CD14-positive monocyte (primary cell): ENCODE measurements around the gene CEP131. TPM values are rescaled to one million over a fixed set of nuclear protein-coding genes. Genes with fewer than 3 reads are reported as not detected.

Experiments used
- DNase-seq, 3 donors: peaks; one replicate each; pipeline ENCODE4 v3.0.0-alpha.2; 2011 to 2022
- H2AFZ ChIP-seq: 2 replicates; pipeline ENCODE4 v1.6.0; 2012; ENCODE audit warnings: mild to moderate bottlenecking, low read depth, low read length, inconsistent platforms; ENCODE audit not compliant: insufficient read depth, poor library complexity, severe bottlenecking
- H3K27ac ChIP-seq, 2 donors: 1 replicate in 1 of 2; 2 replicates in 1 of 2; pipeline ENCODE4 v1.5.1; 2012 to 2013; ENCODE audit warnings: low read length in 2 of 2, control low read depth in 1 of 2, inconsistent platforms in 1 of 2, low read depth in 1 of 2, mild to moderate bottlenecking in 1 of 2
- H3K27me3 ChIP-seq, 2 donors: one replicate each; pipeline versions ENCODE4 v1.6.0 to v1.6.1; 2011 to 2013; ENCODE audit warnings: low read length in 2 of 2; ENCODE audit not compliant: control insufficient read depth in 2 of 2, insufficient read depth in 2 of 2
- H3K36me3 ChIP-seq, 2 donors: replicated peaks in 1 of 2; 1 replicate in 1 of 2; 2 replicates in 1 of 2; pipeline versions ENCODE4 v1.5.1 to v1.6.1; 2012 to 2013; ENCODE audit warnings: low read length in 2 of 2, control low read depth in 1 of 2, inconsistent platforms in 1 of 2, mild to moderate bottlenecking in 1 of 2; ENCODE audit not compliant: insufficient read depth in 2 of 2, control insufficient read depth in 1 of 2
- H3K4me1 ChIP-seq, 2 donors: 1 replicate in 1 of 2; 2 replicates in 1 of 2; pipeline versions ENCODE4 v1.5.1 to v1.6.1; 2012 to 2013; ENCODE audit warnings: low read length in 2 of 2, control low read depth in 1 of 2, inconsistent platforms in 1 of 2, mild to moderate bottlenecking in 1 of 2, moderate library complexity in 1 of 2; ENCODE audit not compliant: insufficient read depth in 2 of 2, control insufficient read depth in 1 of 2
- H3K4me2 ChIP-seq: replicated peaks from 2 replicates; pipeline ENCODE3; 2012; ENCODE audit warnings: low read length, moderate library complexity, mild to moderate bottlenecking; ENCODE audit not compliant: poor library complexity, severe bottlenecking; ENCODE audit errors: extremely low read depth
- H3K4me3 ChIP-seq, 3 experiments: fragments of 200-600 bp in 1 of 3; sonication (generic) in 1 of 3; replicated peaks in 1 of 3; 1 replicate in 2 of 3; 2 replicates in 1 of 3; pipeline ENCODE4 v1.5.1; 2011 to 2013; ENCODE audit warnings: low read length in 3 of 3, mild to moderate bottlenecking in 3 of 3, control low read depth in 2 of 3, low read depth in 2 of 3, inconsistent platforms in 1 of 3, moderate library complexity in 1 of 3
- H3K79me2 ChIP-seq: 2 replicates; pipeline ENCODE4 v1.6.0; 2012; ENCODE audit warnings: mild to moderate bottlenecking, control low read depth, inconsistent platforms, low read length, moderate library complexity; ENCODE audit not compliant: insufficient read depth
- H3K9ac ChIP-seq: 2 replicates; pipeline ENCODE4 v1.6.0; 2017; ENCODE audit warnings: low read length, mild to moderate bottlenecking; ENCODE audit not compliant: insufficient read depth, poor library complexity, severe bottlenecking
- H3K9me3 ChIP-seq, 2 donors: replicated peaks in 1 of 2; 1 replicate in 1 of 2; 2 replicates in 1 of 2; pipeline versions ENCODE4 v1.5.1 to v1.6.1; 2012 to 2013; ENCODE audit warnings: low read length in 2 of 2, control low read depth in 1 of 2; ENCODE audit not compliant: control insufficient read depth in 1 of 2, insufficient read depth in 1 of 2
- H4K20me1 ChIP-seq: 2 replicates; pipeline ENCODE4 v1.6.0; 2012; ENCODE audit warnings: mild to moderate bottlenecking, low read length, control low read depth, moderate library complexity; ENCODE audit not compliant: insufficient read depth
- H3K27ac Mint-ChIP-seq, 7 donors: one replicate each; pipeline ENCODE4 v1.8.0; 2020; ENCODE audit warnings: mild to moderate bottlenecking in 7 of 7, mixed read lengths in 7 of 7, moderate library complexity in 6 of 7, inconsistent platforms in 2 of 7
- H3K27me3 Mint-ChIP-seq, 3 donors: one replicate each; pipeline ENCODE4 v1.8.0; 2021 to 2022; ENCODE audit warnings: low read depth in 3 of 3, mild to moderate bottlenecking in 3 of 3, mixed read lengths in 3 of 3, moderate library complexity in 3 of 3, inconsistent platforms in 1 of 3
- H3K36me3 Mint-ChIP-seq, 2 donors: one replicate each; pipeline ENCODE4 v1.8.0; 2020; ENCODE audit warnings: mixed read lengths in 2 of 2, inconsistent platforms in 1 of 2, mild to moderate bottlenecking in 1 of 2
- H3K4me1 Mint-ChIP-seq: one replicate; pipeline ENCODE4 v1.8.0; 2020; ENCODE audit warnings: mild to moderate bottlenecking, mixed read lengths
- H3K4me3 Mint-ChIP-seq, 2 donors: one replicate each; pipeline ENCODE4 v1.8.0; 2020; ENCODE audit warnings: mild to moderate bottlenecking in 2 of 2, mixed read lengths in 2 of 2, moderate library complexity in 1 of 2
- H3K9me3 Mint-ChIP-seq, 7 donors: one replicate each; pipeline ENCODE4 v1.8.0; 2020 to 2022; ENCODE audit warnings: mixed read lengths in 7 of 7, mild to moderate bottlenecking in 6 of 7, moderate library complexity in 6 of 7, inconsistent platforms in 2 of 7
- CTCF ChIP-seq: fragments of 200-600 bp; IDR thresholded peaks from one replicate; pipeline ENCODE4 v1.8.0; 2022; ENCODE audit warnings: antibody characterized with exemption, mild to moderate bottlenecking
- WGBS: methylation state at CpG from one replicate; pipeline ENCODE4 v1.1.5; 2013; ENCODE audit warnings: missing lambda C conversion rate; ENCODE audit not compliant: insufficient coverage; 5-methylcytosine and 5-hydroxymethylcytosine counted together
- intact Hi-C, 2 donors: fragments of 100-400 bp; cut with micrococcal nuclease; formaldehyde crosslinking; loops; one replicate each; pipeline versions ENCODE4 v1.15.0 to v1.15.1; 2023
- polyA plus RNA-seq, 3 donors: library from polyadenylated mRNA; depleted of rRNA in 1 of 3; unstranded in 2 of 3; stranded (reverse) in 1 of 3; fragments of 300-500 nt in 2 of 3; fragments of >200 nt in 1 of 3; fragmentation: Illumina TruSeq in 2 of 3; gene quantifications; 1 replicate in 2 of 3; 2 replicates in 1 of 3; pipeline ENCODE4 v1.2.3, GENCODE V29; 2012 to 2021

CEP131 gene
- polyA plus RNA-seq, 3 donors: 0.69 to 9.7 (median 1.0) TPM

- H3K27me3 Mint-ChIP-seq: no peaks in the 10 kb centered on the region
- no peak for TF ChIP-seq CTCF
- H2AFZ ChIP-seq: no peak overlapping the region
- H3K9me3 Mint-ChIP-seq: peaks cover 0 to 3% (median 0%) of the 10 kb centered on the region in 7 donors
- no peak for DNase-seq
- no peak overlapping the region for H3K4me3 Mint-ChIP-seq
- no peaks in the 10 kb centered on the region for H3K9me3 ChIP-seq
- H3K4me1 ChIP-seq: peaks cover 8 to 13% of the 10 kb centered on the region in 2 donors
- H3K4me3 ChIP-seq: no peak overlapping the region
- peak overlapping the region in 1 of 7 donors; percentile 26 for H3K27ac Mint-ChIP-seq
- H3K36me3 ChIP-seq: peaks cover 23 to 44% of the 10 kb centered on the region in 2 donors
- no peak overlapping the region for H3K27ac ChIP-seq
- peaks cover 23 to 40% of the 10 kb centered on the region in 2 donors for H3K36me3 Mint-ChIP-seq
- H3K27me3 ChIP-seq: no peaks in the 10 kb centered on the region
- peaks cover 47% of the 10 kb centered on the region for H4K20me1 ChIP-seq
- peaks cover 22% of the 10 kb centered on the region for H3K4me1 Mint-ChIP-seq
- intact Hi-C loops: no loop called here
- no peak overlapping the region for H3K4me2 ChIP-seq
- WGBS: 94% methylated on average over 22 of the region's 24 CpGs
- H3K9ac ChIP-seq: no peak overlapping the region
- H3K79me2 ChIP-seq: peaks cover 15% of the 10 kb centered on the region
Observed at GRCh38 chr17:81244358-81245023, 21.7 kb upstream of the CEP131 start.

- Histone ChIP-seq H3K36me3 (peaks cover 19 to 34% of the 10 kb centered on the region in 2 donors), H3K4me2 (no peak overlapping the region), H3K27ac (no peak overlapping the region), H3K79me2 (peaks cover 24% of the 10 kb centered on the region), H2AFZ (no peak overlapping the region), H3K9ac (no peak overlapping the region), H3K9me3 (no peaks in the 10 kb centered on the region), H3K4me1 (peaks cover 10 to 19% of the 10 kb centered on the region in 2 donors), H3K27me3 (no peaks in the 10 kb centered on the region), H4K20me1 (peaks cover 47% of the 10 kb centered on the region), H3K4me3 (no peak overlapping the region)
- Mint-ChIP-seq H3K4me3 (no peak overlapping the region), H3K36me3 (peaks cover 20 to 33% of the 10 kb centered on the region in 2 donors), H3K4me1 (peaks cover 22% of the 10 kb centered on the region), H3K27ac (no peak overlapping the region), H3K9me3 (peaks cover 0 to 2% (median 0%) of the 10 kb centered on the region in 7 donors), H3K27me3 (no peaks in the 10 kb centered on the region)
- 90% methylated on average over 3 of the region's 10 CpGs for WGBS
- no peak for DNase-seq
- intact Hi-C loops: no loop called here
- TF ChIP-seq CTCF: no peak
Observed at GRCh38 chr17:81243333-81243664, 20.5 kb upstream of the CEP131 start.
